Gastrocnemius medialis (tissue), 4 donors: ENCODE measurements around the gene GOSR1. TPM values are rescaled to one million over a fixed set of nuclear protein-coding genes. Genes with fewer than 3 reads are reported as not detected.

Experiments
- ATAC-seq, 2 donors: fragments of 150-250 bp; one replicate each; pipeline ENCODE4 v1.9.1; 2016
- DNase-seq, 2 donors: peaks; one replicate each; pipeline ENCODE4 v3.0.0-alpha.2; 2019
- H3K27ac ChIP-seq, 4 donors: fragments of 200-600 bp; sonication (generic); 1 replicate in 1 of 4; 2 replicates in 3 of 4; pipeline ENCODE4 v1.5.1; 2016 to 2018; ENCODE audit warnings: mild to moderate bottlenecking in 2 of 4, moderate library complexity in 1 of 4
- H3K27me3 ChIP-seq, 3 donors: fragments of 200-600 bp; sonication (generic) in 2 of 3; 1 replicate in 1 of 3; 2 replicates in 2 of 3; pipeline versions ENCODE4 v1.5.1 to v1.6.0; 2016 to 2019; ENCODE audit warnings: mild to moderate bottlenecking in 1 of 3, moderate library complexity in 1 of 3
- H3K36me3 ChIP-seq, 2 donors: fragments of 200-600 bp; sonication (generic) in 1 of 2; one replicate each; pipeline ENCODE4 v1.5.1; 2017 to 2018
- H3K4me1 ChIP-seq, 2 donors: fragments of 200-600 bp; sonication (generic) in 1 of 2; one replicate each; pipeline ENCODE4 v1.5.1; 2016 to 2017; ENCODE audit warnings: mild to moderate bottlenecking in 2 of 2
- H3K4me3 ChIP-seq, 4 donors: fragments of 200-600 bp; sonication (generic) in 3 of 4; 1 replicate in 1 of 4; 2 replicates in 3 of 4; pipeline ENCODE4 v1.5.1; 2016 to 2019; ENCODE audit warnings: mild to moderate bottlenecking in 2 of 4
- H3K9me3 ChIP-seq, 3 donors: fragments of 200-600 bp; sonication (generic) in 2 of 3; 1 replicate in 1 of 3; 2 replicates in 2 of 3; pipeline ENCODE4 v1.5.1; 2016 to 2019
- CTCF ChIP-seq, 5 experiments: fragments of 450-650 bp in 3 of 5; fragments of 200-600 bp in 2 of 5; sonication (generic) in 2 of 5; IDR thresholded peaks in 4 of 5; conservative IDR thresholded peaks in 1 of 5; 1 replicate in 4 of 5; 2 replicates in 1 of 5; pipeline ENCODE4 v1.5.1; 2016 to 2019; ENCODE audit warnings: antibody characterized with exemption in 5 of 5, mild to moderate bottlenecking in 3 of 5, moderate library complexity in 3 of 5
- POLR2A ChIP-seq, 2 donors: fragments of 450-650 bp; IDR thresholded peaks; one replicate each; pipeline ENCODE4 v1.6.1; 2017; ENCODE audit warnings: antibody characterized with exemption in 2 of 2, mild to moderate bottlenecking in 2 of 2, moderate library complexity in 2 of 2
- in situ Hi-C, 4 donors: fragments of 200-750 bp; cut with MboI; loops; one replicate each; pipeline versions ENCODE4 v1.15.0 to v1.8.0; 2017; ENCODE audit warnings: low sequenced_read_pairs in 4 of 4
- intact Hi-C: fragments of 100-400 bp; cut with DNase I; formaldehyde crosslinking; loops from one replicate; pipeline ENCODE4 v1.15.1; 2023; ENCODE audit warnings: low total_unique reads
- total RNA-seq, 4 donors: library from RNA; depleted of rRNA; stranded (reverse); fragments of >200 nt; gene quantifications; one replicate each; pipeline versions ENCODE4 v1.1.0 to v1.2.3, GENCODE V29; 2016

GOSR1 gene
- total RNA-seq, 4 donors from 2014 or later = 22.7 to 29.1 (median 25.8) TPM

- H3K27me3 ChIP-seq = peaks cover 0 to 4% (median 1%) of the 10 kb centered on the region in 3 donors
- H3K4me3 ChIP-seq = no peak overlapping the region
- ATAC-seq = no peak
- no peaks in the 10 kb centered on the region for H3K9me3 ChIP-seq
- H3K4me1 ChIP-seq = no peaks in the 10 kb centered on the region
- no peaks in the 10 kb centered on the region for H3K36me3 ChIP-seq
- TF ChIP-seq POLR2A (IDR thresholded peaks at IDR 0.05) (no peak), CTCF (IDR thresholded peaks at IDR 0.05 in 4 of 5, conservative IDR thresholded peaks at IDR 0.05 in 1 of 5) (no peak)
- in situ Hi-C loops (no loop called here), intact Hi-C loops (no loop called here)
- no peak for DNase-seq
- no peak overlapping the region for H3K27ac ChIP-seq
Measured at GRCh38 chr17:30576326-30576861, 99.2 kb downstream of the GOSR1 start.

Other genes starting within 250 kb of the GOSR1 start
- under 1 TPM in 2 of 4 donors, not detected in 2; 0.35 to 0.46 TPM for gene SLC6A4, start 241.7 kb upstream of the GOSR1 start, total RNA-seq
- 10 to 100 TPM in 3 of 4 donors, 1 to 10 TPM in 1; 7.4 to 17.7 (median 16.7) TPM for gene BLMH, start 185.5 kb upstream of the GOSR1 start, total RNA-seq
- under 1 TPM in 1 of 4 donors, not detected in 3; 0.68 TPM for gene TMIGD1, start 143.4 kb upstream of the GOSR1 start, total RNA-seq
- 10 to 100 TPM; 20.8 to 32.4 (median 28.0) TPM for gene CPD, start 98.5 kb upstream of the GOSR1 start, total RNA-seq